ENCODE data around the gene TMED6. TPM values are rescaled to one million over a fixed set of nuclear protein-coding genes. Genes with fewer than 3 reads are reported as not detected.
"Not testable (repeated sequence)": the region's sequence is repeated elsewhere in the genome, so short reads cannot be mapped to it uniquely, and the experiment has no call there.

TMED6 gene
- total and polyA plus RNA-seq, 2 experiments from 2014 or later: 0.29 TPM; not detected in 1

- Histone ChIP-seq H3K27me3 (ENCODE audit: insufficient read depth) (no peaks in the 10 kb centered on the region), H3K4me1 (ENCODE audit: insufficient read depth) (no peaks in the 10 kb centered on the region), H4K20me1 (replicated peaks; ENCODE audit: insufficient read depth) (no peaks in the 10 kb centered on the region; the same call in 1 of the 2 replicates), H3K36me3 (ENCODE audit: insufficient read depth) (0 out of 2 replicates have a peak, but pooled peaks cover 3% of the 10 kb centered on the region), H2AFZ (no peak overlapping the region), H3K27ac (ENCODE audit: low read depth) (no peak overlapping the region), H3F3A (replicated peaks; ENCODE audit: low read depth) (peaks cover 4% of the 10 kb centered on the region; the same call in 1 of the 2 replicates), H3K79me2 (replicated peaks; ENCODE audit: insufficient read depth) (no peaks in the 10 kb centered on the region), H3K9me2 (ENCODE audit: insufficient read depth) (no peaks in the 10 kb centered on the region), H3K4me2 (no peak overlapping the region), H3K4me3 (no peak overlapping the region)
- TF ChIP-seq, protein P1, sequence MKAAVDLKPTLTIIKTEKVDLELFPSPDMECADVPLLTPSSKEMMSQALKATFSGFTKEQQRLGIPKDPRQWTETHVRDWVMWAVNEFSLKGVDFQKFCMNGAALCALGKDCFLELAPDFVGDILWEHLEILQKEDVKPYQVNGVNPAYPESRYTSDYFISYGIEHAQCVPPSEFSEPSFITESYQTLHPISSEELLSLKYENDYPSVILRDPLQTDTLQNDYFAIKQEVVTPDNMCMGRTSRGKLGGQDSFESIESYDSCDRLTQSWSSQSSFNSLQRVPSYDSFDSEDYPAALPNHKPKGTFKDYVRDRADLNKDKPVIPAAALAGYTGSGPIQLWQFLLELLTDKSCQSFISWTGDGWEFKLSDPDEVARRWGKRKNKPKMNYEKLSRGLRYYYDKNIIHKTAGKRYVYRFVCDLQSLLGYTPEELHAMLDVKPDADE (IDR thresholded peaks at IDR 0.05): no peak
- TF ChIP-seq, protein P2, sequence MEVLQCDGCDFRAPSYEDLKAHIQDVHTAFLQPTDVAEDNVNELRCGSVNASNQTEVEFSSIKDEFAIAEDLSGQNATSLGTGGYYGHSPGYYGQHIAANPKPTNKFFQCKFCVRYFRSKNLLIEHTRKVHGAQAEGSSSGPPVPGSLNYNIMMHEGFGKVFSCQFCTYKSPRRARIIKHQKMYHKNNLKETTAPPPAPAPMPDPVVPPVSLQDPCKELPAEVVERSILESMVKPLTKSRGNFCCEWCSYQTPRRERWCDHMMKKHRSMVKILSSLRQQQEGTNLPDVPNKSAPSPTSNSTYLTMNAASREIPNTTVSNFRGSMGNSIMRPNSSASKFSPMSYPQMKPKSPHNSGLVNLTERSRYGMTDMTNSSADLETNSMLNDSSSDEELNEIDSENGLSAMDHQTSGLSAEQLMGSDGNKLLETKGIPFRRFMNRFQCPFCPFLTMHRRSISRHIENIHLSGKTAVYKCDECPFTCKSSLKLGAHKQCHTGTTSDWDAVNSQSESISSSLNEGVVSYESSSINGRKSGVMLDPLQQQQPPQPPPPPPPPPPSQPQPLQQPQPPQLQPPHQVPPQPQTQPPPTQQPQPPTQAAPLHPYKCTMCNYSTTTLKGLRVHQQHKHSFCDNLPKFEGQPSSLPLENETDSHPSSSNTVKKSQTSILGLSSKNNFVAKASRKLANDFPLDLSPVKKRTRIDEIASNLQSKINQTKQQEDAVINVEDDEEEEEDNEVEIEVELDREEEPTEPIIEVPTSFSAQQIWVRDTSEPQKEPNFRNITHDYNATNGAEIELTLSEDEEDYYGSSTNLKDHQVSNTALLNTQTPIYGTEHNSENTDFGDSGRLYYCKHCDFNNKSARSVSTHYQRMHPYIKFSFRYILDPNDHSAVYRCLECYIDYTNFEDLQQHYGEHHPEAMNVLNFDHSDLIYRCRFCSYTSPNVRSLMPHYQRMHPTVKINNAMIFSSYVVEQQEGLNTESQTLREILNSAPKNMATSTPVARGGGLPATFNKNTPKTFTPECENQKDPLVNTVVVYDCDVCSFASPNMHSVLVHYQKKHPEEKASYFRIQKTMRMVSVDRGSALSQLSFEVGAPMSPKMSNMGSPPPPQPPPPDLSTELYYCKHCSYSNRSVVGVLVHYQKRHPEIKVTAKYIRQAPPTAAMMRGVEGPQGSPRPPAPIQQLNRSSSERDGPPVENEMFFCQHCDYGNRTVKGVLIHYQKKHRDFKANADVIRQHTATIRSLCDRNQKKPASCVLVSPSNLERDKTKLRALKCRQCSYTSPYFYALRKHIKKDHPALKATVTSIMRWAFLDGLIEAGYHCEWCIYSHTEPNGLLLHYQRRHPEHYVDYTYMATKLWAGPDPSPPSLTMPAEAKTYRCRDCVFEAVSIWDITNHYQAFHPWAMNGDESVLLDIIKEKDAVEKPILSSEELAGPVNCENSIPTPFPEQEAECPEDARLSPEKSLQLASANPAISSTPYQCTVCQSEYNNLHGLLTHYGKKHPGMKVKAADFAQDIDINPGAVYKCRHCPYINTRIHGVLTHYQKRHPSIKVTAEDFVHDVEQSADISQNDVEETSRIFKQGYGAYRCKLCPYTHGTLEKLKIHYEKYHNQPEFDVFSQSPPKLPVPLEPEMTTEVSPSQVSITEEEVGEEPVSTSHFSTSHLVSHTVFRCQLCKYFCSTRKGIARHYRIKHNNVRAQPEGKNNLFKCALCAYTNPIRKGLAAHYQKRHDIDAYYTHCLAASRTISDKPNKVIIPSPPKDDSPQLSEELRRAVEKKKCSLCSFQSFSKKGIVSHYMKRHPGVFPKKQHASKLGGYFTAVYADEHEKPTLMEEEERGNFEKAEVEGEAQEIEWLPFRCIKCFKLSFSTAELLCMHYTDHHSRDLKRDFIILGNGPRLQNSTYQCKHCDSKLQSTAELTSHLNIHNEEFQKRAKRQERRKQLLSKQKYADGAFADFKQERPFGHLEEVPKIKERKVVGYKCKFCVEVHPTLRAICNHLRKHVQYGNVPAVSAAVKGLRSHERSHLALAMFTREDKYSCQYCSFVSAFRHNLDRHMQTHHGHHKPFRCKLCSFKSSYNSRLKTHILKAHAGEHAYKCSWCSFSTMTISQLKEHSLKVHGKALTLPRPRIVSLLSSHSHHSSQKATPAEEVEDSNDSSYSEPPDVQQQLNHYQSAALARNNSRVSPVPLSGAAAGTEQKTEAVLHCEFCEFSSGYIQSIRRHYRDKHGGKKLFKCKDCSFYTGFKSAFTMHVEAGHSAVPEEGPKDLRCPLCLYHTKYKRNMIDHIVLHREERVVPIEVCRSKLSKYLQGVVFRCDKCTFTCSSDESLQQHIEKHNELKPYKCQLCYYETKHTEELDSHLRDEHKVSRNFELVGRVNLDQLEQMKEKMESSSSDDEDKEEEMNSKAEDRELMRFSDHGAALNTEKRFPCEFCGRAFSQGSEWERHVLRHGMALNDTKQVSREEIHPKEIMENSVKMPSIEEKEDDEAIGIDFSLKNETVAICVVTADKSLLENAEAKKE (CRISPR knock-in tag; IDR thresholded peaks at IDR 0.05): no peak
- TF ChIP-seq EZH2phosphoT487 (IDR thresholded peaks at IDR 0.05; ENCODE audit: unreplicated experiment) (no peak), EZH2 (IDR thresholded peaks at IDR 0.05; ENCODE audit: low read depth, unreplicated experiment) (no peak), CREB1 (CRISPR knock-in tag; IDR thresholded peaks at IDR 0.05; ENCODE audit: low read depth) (no peak), STAT1 (IDR thresholded peaks at IDR 0.05; ENCODE audit: unreplicated experiment) (no peak), JUNB (IDR thresholded peaks at IDR 0.05; ENCODE audit: unreplicated experiment) (no peak), POLR2AphosphoS5 (IDR thresholded peaks at IDR 0.05; ENCODE audit: low read depth) (no peak)
- Mint-ChIP-seq H3K9me3 (no peaks in the 10 kb centered on the region), H3K27ac (no peak overlapping the region), H3K4me3 (no peak overlapping the region), H3K27me3 (ENCODE audit: insufficient read depth, low read depth, poor library complexity) (peaks cover 1% of the 10 kb centered on the region), H3K36me3 (ENCODE audit: low read depth) (peaks cover 16% of the 10 kb centered on the region), H3K4me1 (no peaks in the 10 kb centered on the region)
- no peak for DNase-seq (ENCODE audit: low spot score)
- ATAC-seq: no peak
Observed at GRCh38 chr16:69298261-69298660, 53.3 kb downstream of the TMED6 start.

- not testable (repeated sequence) for H3K4me3 ChIP-seq; H3K4me1 Mint-ChIP-seq; H3K4me3 Mint-ChIP-seq; H2AFZ ChIP-seq; H3K27me3 ChIP-seq (ENCODE audit: insufficient read depth); H3K27ac ChIP-seq (ENCODE audit: low read depth); H3K27ac Mint-ChIP-seq; ATAC-seq; H3K4me2 ChIP-seq; H3K9me2 ChIP-seq (ENCODE audit: insufficient read depth); H3K79me2 ChIP-seq (replicated peaks; ENCODE audit: insufficient read depth); H4K20me1 ChIP-seq (replicated peaks; ENCODE audit: insufficient read depth); H3K36me3 ChIP-seq (ENCODE audit: insufficient read depth); H3K27me3 Mint-ChIP-seq (ENCODE audit: insufficient read depth, low read depth, poor library complexity); H3F3A ChIP-seq (replicated peaks; ENCODE audit: low read depth); H3K4me1 ChIP-seq (ENCODE audit: insufficient read depth); H3K9me3 Mint-ChIP-seq; DNase-seq (ENCODE audit: low spot score)
- H3K36me3 Mint-ChIP-seq (ENCODE audit: low read depth): peaks cover 16% of the 10 kb centered on the region
Observed at GRCh38 chr16:69296771-69297170, 54.8 kb downstream of the TMED6 start.

All from GM23338 (cell line).